ENCODE measurements around the gene NR2F2. TPM values are rescaled to one million over a fixed set of nuclear protein-coding genes. Genes with fewer than 3 reads are reported as not detected.

NR2F2 gene
- total RNA-seq, 1 experiment from 2014 or later, result 53.7 TPM

DNA sequence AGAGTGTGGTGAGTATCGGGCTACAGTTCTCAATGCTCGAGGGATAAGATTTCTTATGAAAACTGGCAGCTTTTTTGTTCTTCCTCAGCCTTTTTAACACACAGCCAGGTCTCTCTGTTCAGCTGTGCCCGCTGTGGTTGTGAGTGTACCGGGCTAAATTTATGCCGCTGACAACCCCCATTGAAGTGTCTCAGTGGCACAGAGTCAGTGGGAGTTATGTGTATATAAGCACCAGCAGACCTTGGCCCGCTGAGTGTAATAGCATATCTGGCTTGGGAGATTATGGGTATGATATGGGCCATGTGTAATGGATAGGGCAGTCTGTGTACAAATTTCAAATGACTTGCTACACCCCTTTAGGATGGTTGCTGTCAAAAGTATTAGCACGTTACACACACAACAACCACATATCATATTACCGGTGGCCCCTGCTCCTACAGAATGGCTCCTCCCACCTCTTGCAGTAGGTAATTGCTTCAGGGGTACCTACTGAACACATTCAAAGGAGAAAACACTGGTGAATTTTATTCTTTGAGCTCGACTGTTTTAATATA is 26.9 kb upstream of the NR2F2 start:
- TF ChIP-seq SIN3A (IDR thresholded peaks at IDR 0.05; ENCODE audit: borderline replicate concordance, insufficient read depth, low read depth, low read length), result no peak
- TF ChIP-seq TCF7L2 (IDR thresholded peaks at IDR 0.05; ENCODE audit: low read depth, low read length), result no peak
- TF ChIP-seq, protein P1, sequence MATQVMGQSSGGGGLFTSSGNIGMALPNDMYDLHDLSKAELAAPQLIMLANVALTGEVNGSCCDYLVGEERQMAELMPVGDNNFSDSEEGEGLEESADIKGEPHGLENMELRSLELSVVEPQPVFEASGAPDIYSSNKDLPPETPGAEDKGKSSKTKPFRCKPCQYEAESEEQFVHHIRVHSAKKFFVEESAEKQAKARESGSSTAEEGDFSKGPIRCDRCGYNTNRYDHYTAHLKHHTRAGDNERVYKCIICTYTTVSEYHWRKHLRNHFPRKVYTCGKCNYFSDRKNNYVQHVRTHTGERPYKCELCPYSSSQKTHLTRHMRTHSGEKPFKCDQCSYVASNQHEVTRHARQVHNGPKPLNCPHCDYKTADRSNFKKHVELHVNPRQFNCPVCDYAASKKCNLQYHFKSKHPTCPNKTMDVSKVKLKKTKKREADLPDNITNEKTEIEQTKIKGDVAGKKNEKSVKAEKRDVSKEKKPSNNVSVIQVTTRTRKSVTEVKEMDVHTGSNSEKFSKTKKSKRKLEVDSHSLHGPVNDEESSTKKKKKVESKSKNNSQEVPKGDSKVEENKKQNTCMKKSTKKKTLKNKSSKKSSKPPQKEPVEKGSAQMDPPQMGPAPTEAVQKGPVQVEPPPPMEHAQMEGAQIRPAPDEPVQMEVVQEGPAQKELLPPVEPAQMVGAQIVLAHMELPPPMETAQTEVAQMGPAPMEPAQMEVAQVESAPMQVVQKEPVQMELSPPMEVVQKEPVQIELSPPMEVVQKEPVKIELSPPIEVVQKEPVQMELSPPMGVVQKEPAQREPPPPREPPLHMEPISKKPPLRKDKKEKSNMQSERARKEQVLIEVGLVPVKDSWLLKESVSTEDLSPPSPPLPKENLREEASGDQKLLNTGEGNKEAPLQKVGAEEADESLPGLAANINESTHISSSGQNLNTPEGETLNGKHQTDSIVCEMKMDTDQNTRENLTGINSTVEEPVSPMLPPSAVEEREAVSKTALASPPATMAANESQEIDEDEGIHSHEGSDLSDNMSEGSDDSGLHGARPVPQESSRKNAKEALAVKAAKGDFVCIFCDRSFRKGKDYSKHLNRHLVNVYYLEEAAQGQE (IDR thresholded peaks at IDR 0.05; ENCODE audit: insufficient read depth in 1 of 2, low read depth in 2 of 2, low read length in 1 of 2), result no peak
- no peak for TF ChIP-seq POLR2AphosphoS5 (IDR thresholded peaks at IDR 0.05; ENCODE audit: low read depth, low read length)
- TF ChIP-seq, protein P2, sequence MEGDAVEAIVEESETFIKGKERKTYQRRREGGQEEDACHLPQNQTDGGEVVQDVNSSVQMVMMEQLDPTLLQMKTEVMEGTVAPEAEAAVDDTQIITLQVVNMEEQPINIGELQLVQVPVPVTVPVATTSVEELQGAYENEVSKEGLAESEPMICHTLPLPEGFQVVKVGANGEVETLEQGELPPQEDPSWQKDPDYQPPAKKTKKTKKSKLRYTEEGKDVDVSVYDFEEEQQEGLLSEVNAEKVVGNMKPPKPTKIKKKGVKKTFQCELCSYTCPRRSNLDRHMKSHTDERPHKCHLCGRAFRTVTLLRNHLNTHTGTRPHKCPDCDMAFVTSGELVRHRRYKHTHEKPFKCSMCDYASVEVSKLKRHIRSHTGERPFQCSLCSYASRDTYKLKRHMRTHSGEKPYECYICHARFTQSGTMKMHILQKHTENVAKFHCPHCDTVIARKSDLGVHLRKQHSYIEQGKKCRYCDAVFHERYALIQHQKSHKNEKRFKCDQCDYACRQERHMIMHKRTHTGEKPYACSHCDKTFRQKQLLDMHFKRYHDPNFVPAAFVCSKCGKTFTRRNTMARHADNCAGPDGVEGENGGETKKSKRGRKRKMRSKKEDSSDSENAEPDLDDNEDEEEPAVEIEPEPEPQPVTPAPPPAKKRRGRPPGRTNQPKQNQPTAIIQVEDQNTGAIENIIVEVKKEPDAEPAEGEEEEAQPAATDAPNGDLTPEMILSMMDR (IDR thresholded peaks at IDR 0.05), result no peak
- DNase-seq (ENCODE audit: low read depth, low spot score), result no peak
- intact Hi-C loops (cut with micrococcal nuclease; ENCODE audit: unreplicated experiment), result no loop called here
- Histone ChIP-seq H3K27me3 (ENCODE audit: control insufficient read depth, insufficient read depth, low read length) (no peaks in the 10 kb centered on the region), H3K36me3 (ENCODE audit: control insufficient read depth, insufficient read depth, low read length) (no peaks in the 10 kb centered on the region), H3K4me3 (ENCODE audit: low read depth in 2 of 2, low read length in 2 of 2) (no peak overlapping the region), H3K27ac (ENCODE audit: low read length) (no peak overlapping the region), H3K4me1 (ENCODE audit: control insufficient read depth, insufficient read depth, low read length) (no peaks in the 10 kb centered on the region), H3K9me3 (ENCODE audit: control insufficient read depth, insufficient read depth, low read depth, low read length) (no peaks in the 10 kb centered on the region; the same call in 1 of the 2 replicates)
- ATAC-seq, result no peak
- BruUV-seq (replicated peaks), result no TSS peak
- ChIA-PET CTCF (no interaction called here), POLR2A (no interaction called here)
- in situ Hi-C loops (cut with HindIII; ENCODE audit: low pct_unique_long_range_greater_than_20kb, low sequenced_read_pairs), result no loop called here

DNA sequence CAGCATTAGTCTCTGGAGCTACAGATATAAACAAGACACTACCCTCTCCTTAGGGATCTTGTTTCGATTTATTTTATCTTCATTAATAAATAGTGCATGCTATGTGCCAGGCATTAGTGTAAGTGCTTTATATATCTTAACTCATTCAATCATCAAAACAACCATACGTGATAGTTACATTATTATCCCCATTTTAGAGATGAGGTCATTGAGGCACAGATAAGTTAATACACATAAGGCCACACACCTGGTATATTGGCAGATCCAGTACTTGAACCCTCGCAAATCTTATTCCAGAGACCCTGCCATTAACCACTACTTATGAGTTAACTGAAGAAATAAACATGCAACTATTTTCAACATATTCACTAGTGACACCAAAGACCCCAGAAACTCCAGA is 25.7 kb upstream of the NR2F2 start:
- BruUV-seq (replicated peaks), result no TSS peak
- in situ Hi-C loops (cut with HindIII; ENCODE audit: low pct_unique_long_range_greater_than_20kb, low sequenced_read_pairs) (no loop called here), intact Hi-C loops (cut with micrococcal nuclease; ENCODE audit: unreplicated experiment) (no loop called here)
- H3K9me3 ChIP-seq (ENCODE audit: control insufficient read depth, insufficient read depth, low read depth, low read length), result no peaks in the 10 kb centered on the region
- ChIA-PET CTCF (no interaction called here), POLR2A (no interaction called here)
- no peak for TF ChIP-seq POLR2AphosphoS5 (IDR thresholded peaks at IDR 0.05; ENCODE audit: low read depth, low read length)
- TF ChIP-seq, protein P2 (IDR thresholded peaks at IDR 0.05), result no peak
- H3K36me3 ChIP-seq (ENCODE audit: control insufficient read depth, insufficient read depth, low read length), result no peaks in the 10 kb centered on the region
- H3K4me1 ChIP-seq (ENCODE audit: control insufficient read depth, insufficient read depth, low read length), result no peaks in the 10 kb centered on the region
- ATAC-seq, result no peak
- no peak for DNase-seq (ENCODE audit: low read depth, low spot score)
- no peak overlapping the region for H3K4me3 ChIP-seq (ENCODE audit: low read depth in 2 of 2, low read length in 2 of 2)
- H3K27ac ChIP-seq (ENCODE audit: low read length), result no peak overlapping the region
- no peaks in the 10 kb centered on the region for H3K27me3 ChIP-seq (ENCODE audit: control insufficient read depth, insufficient read depth, low read length)

Measured in Panc1 (cell line).